GM23248 (cell line): Measurements from ENCODE around the gene PLXNA1. TPM values are rescaled to one million over a fixed set of nuclear protein-coding genes. Genes with fewer than 3 reads are reported as not detected.

Experiments used
- DNase-seq: peaks from one replicate; pipeline ENCODE4 v3.0.0-alpha.2; 2015
- H2AFZ ChIP-seq: fragments of 200-600 bp; sonication (generic); 2 replicates; pipeline ENCODE4 v1.6.1; 2016; ENCODE audit warnings: antibody characterized with exemption
- H3F3A ChIP-seq: fragments of 200-600 bp; sonication (generic); 2 replicates; pipeline ENCODE4 v1.6.1; 2016; ENCODE audit warnings: mild to moderate bottlenecking, antibody characterized with exemption, mixed run types; ENCODE audit not compliant: insufficient read depth
- H3K27ac ChIP-seq: fragments of 200-600 bp; sonication (generic); 2 replicates; pipeline ENCODE4 v1.5.1; 2016; ENCODE audit warnings: mild to moderate bottlenecking
- H3K27me3 ChIP-seq: fragments of 200-600 bp; sonication (generic); replicated peaks from 2 replicates; pipeline ENCODE4 v1.6.1; 2016; ENCODE audit warnings: mild to moderate bottlenecking; ENCODE audit not compliant: insufficient read depth
- H3K36me3 ChIP-seq: fragments of 200-600 bp; sonication (generic); 2 replicates; pipeline ENCODE4 v1.6.1; 2016; ENCODE audit warnings: low read depth, mild to moderate bottlenecking
- H3K4me1 ChIP-seq: fragments of 200-600 bp; sonication (generic); 2 replicates; pipeline ENCODE4 v1.6.1; 2016; ENCODE audit warnings: mild to moderate bottlenecking; ENCODE audit not compliant: insufficient read depth
- H3K4me2 ChIP-seq: fragments of 200-600 bp; sonication (generic); one replicate; pipeline ENCODE4 v1.6.1; 2016; ENCODE audit warnings: mild to moderate bottlenecking; ENCODE audit not compliant: unreplicated experiment
- H3K4me3 ChIP-seq: fragments of 200-600 bp; sonication (generic); 2 replicates; pipeline ENCODE4 v1.5.1; 2016; ENCODE audit warnings: mild to moderate bottlenecking
- H3K79me2 ChIP-seq: fragments of 200-600 bp; sonication (generic); 2 replicates; pipeline ENCODE4 v1.6.1; 2016; ENCODE audit warnings: mild to moderate bottlenecking; ENCODE audit not compliant: insufficient read depth
- H3K9ac ChIP-seq: fragments of 200-600 bp; sonication (generic); 2 replicates; pipeline ENCODE4 v1.6.1; 2016; ENCODE audit warnings: mild to moderate bottlenecking
- H3K9me2 ChIP-seq: fragments of 200-600 bp; sonication (generic); 2 replicates; pipeline ENCODE4 v1.6.1; 2016; ENCODE audit warnings: mixed run types, mild to moderate bottlenecking, moderate library complexity; ENCODE audit not compliant: insufficient read depth
- H3K9me3 ChIP-seq: fragments of 200-600 bp; sonication (generic); one replicate; pipeline ENCODE4 v1.6.1; 2017; ENCODE audit warnings: low read depth
- H4K20me1 ChIP-seq: fragments of 200-600 bp; sonication (generic); 2 replicates; pipeline ENCODE4 v1.6.0; 2016; ENCODE audit not compliant: insufficient read depth
- EZH2 ChIP-seq: fragments of 200-600 bp; sonication (generic); IDR thresholded peaks from 2 replicates; pipeline ENCODE4 v1.6.1; 2018; ENCODE audit warnings: antibody characterized with exemption, mild to moderate bottlenecking; ENCODE audit not compliant: insufficient read depth, poor library complexity, severe bottlenecking
- EZH2phosphoT487 ChIP-seq: fragments of 200-600 bp; sonication (generic); IDR thresholded peaks from 2 replicates; pipeline ENCODE4 v1.6.1; 2018; ENCODE audit warnings: antibody characterized with exemption, moderate library complexity, mild to moderate bottlenecking, low read depth; ENCODE audit not compliant: insufficient read depth
- WGBS, 2 experiments: methylation state at CpG; one replicate each; pipeline ENCODE4 v1.1.6; 2015 to 2017; ENCODE audit warnings: low lambda C conversion rate in 2 of 2, low coverage in 1 of 2; ENCODE audit errors: missing lambda C conversion rate in 2 of 2; 5-methylcytosine and 5-hydroxymethylcytosine counted together
- in situ Hi-C: fragments of 300-500 bp; cut with MboI; formaldehyde crosslinking; loops from 2 replicates; pipeline ENCODE4 v1.15.0; 2020
- polyA plus RNA-seq: library from polyadenylated mRNA; unstranded; fragments of >200 nt; fragmentation: Nextera tagmentation; extraction: Ambion mirVana; gene quantifications from 2 replicates; pipeline ENCODE4 v1.2.1, GENCODE V29; 2016
- total RNA-seq: library from RNA; depleted of rRNA; stranded (reverse); fragments of >200 nt; shearing (Covaris generic); gene quantifications from 2 replicates; pipeline ENCODE4 v1.2.3, GENCODE V29; 2014

PLXNA1 gene
- total and polyA plus RNA-seq, 2 experiments from 2014 or later, result 13.4 to 84.7 TPM

GRCh38 chr3:126992776-126993175, 9.9 kb downstream of the PLXNA1 start:
- no peaks in the 10 kb centered on the region; the same call in 1 of the 2 replicates for H3K36me3 ChIP-seq
- in situ Hi-C loops, result no loop called here

GRCh38 chr3:126993436-126993835, 10.5 kb downstream of the PLXNA1 start:
- TF ChIP-seq EZH2phosphoT487 (no peak), EZH2 (no peak)
- H3F3A ChIP-seq, result no peaks in the 10 kb centered on the region
- no peaks in the 10 kb centered on the region; the same call in 1 of the 2 replicates for H3K36me3 ChIP-seq
- in situ Hi-C loops, result no loop called here
- peaks cover 6% of the 10 kb centered on the region for H3K4me1 ChIP-seq
- DNase-seq, result no peak
- H3K9me2 ChIP-seq, result no peaks in the 10 kb centered on the region
- no peak overlapping the region for H3K27ac ChIP-seq
- H3K79me2 ChIP-seq, result peaks cover 100% of the 10 kb centered on the region
- no peak overlapping the region for H3K4me3 ChIP-seq
- H2AFZ ChIP-seq, result no peak overlapping the region
- no peaks in the 10 kb centered on the region for H3K27me3 ChIP-seq
- 92 to 93% methylated on average over 8 to 9 of the region's 9 CpGs for WGBS, 2 experiments
- H4K20me1 ChIP-seq, result no peaks in the 10 kb centered on the region
- H3K9me3 ChIP-seq, result no peaks in the 10 kb centered on the region
- no peak overlapping the region for H3K4me2 ChIP-seq
- no peak overlapping the region for H3K9ac ChIP-seq

More at GRCh38 chr3:126992776-126993175, 9.9 kb downstream of the PLXNA1 start:
- Histone ChIP-seq H3F3A (no peaks in the 10 kb centered on the region), H3K27ac (no peak overlapping the region), H3K4me1 (peaks cover 6% of the 10 kb centered on the region), H3K27me3 (no peaks in the 10 kb centered on the region), H3K9ac (no peak overlapping the region), H3K4me2 (no peak overlapping the region), H4K20me1 (no peaks in the 10 kb centered on the region), H3K4me3 (no peak overlapping the region), H3K9me2 (no peaks in the 10 kb centered on the region), H2AFZ (no peak overlapping the region), H3K9me3 (no peaks in the 10 kb centered on the region), H3K79me2 (peaks cover 100% of the 10 kb centered on the region)
- no peak for DNase-seq
- WGBS, 2 experiments, result 67 to 70% methylated on average over 8 of the region's 8 CpGs
- TF ChIP-seq EZH2phosphoT487, result no peak
- TF ChIP-seq EZH2, result no peak

- H3K79me2 ChIP-seq, result peaks cover 100% of the 10 kb centered on the region
These were observed 11.8 kb downstream of the PLXNA1 start for GRCh38 chr3:126994661-126995245.

GRCh38 chr3:126995254-126995780, 12.4 kb downstream of the PLXNA1 start:
- Histone ChIP-seq H3K27me3 (no peaks in the 10 kb centered on the region), H4K20me1 (no peaks in the 10 kb centered on the region), H3K79me2 (peaks cover 100% of the 10 kb centered on the region), H3K9ac (no peak overlapping the region), H3K4me2 (no peak overlapping the region), H3K9me2 (no peaks in the 10 kb centered on the region), H3K9me3 (no peaks in the 10 kb centered on the region), H3F3A (no peaks in the 10 kb centered on the region), H3K4me1 (peaks cover 6% of the 10 kb centered on the region), H3K4me3 (no peak overlapping the region), H3K27ac (no peak overlapping the region), H2AFZ (no peak overlapping the region), H3K36me3 (no peaks in the 10 kb centered on the region; the same call in 1 of the 2 replicates)
- TF ChIP-seq EZH2phosphoT487 (no peak), EZH2 (no peak)
- WGBS, 2 experiments, result 76 to 78% methylated on average over 10 to 12 of the region's 12 CpGs
- no peak for DNase-seq
- in situ Hi-C loops, result no loop called here

More at GRCh38 chr3:126994661-126995245, 11.8 kb downstream of the PLXNA1 start:
- Histone ChIP-seq H3K27ac (no peak overlapping the region), H3F3A (no peaks in the 10 kb centered on the region), H4K20me1 (no peaks in the 10 kb centered on the region), H3K27me3 (no peaks in the 10 kb centered on the region), H3K9me2 (no peaks in the 10 kb centered on the region), H3K4me1 (peaks cover 6% of the 10 kb centered on the region), H2AFZ (no peak overlapping the region), H3K9me3 (no peaks in the 10 kb centered on the region), H3K9ac (no peak overlapping the region), H3K36me3 (no peaks in the 10 kb centered on the region; the same call in 1 of the 2 replicates), H3K4me3 (no peak overlapping the region), H3K4me2 (no peak overlapping the region)
- in situ Hi-C loops, result no loop called here
- TF ChIP-seq EZH2phosphoT487 (no peak), EZH2 (no peak)
- 40 to 49% methylated on average over 9 to 10 of the region's 10 CpGs for WGBS, 2 experiments
- no peak for DNase-seq
